Naive thymus-derived CD8-positive, alpha-beta T cell (primary cell): Measurements from ENCODE around the gene RPLP1. TPM values are rescaled to one million over a fixed set of nuclear protein-coding genes. Genes with fewer than 3 reads are reported as not detected.
A peak's percentile ranks its signal among the peaks of the same experiment; 100 is the strongest.
"Not testable (repeated sequence)": the region's sequence is repeated elsewhere in the genome, so short reads cannot be mapped to it uniquely, and the experiment has no call there.

Experiments used
- ATAC-seq, 2 donors: fragments of 150-1000 bp; cut with Tn5 transposase in 1 of 2; sonication (Bioruptor Pico), chemical (Tn5 transposase) in 1 of 2; 1 replicate in 1 of 2; 2 replicates in 1 of 2; pipeline ENCODE4 v1.10.0; 2021; ENCODE audit warnings: mild to moderate bottlenecking in 2 of 2, moderate library complexity in 2 of 2
- POLR2A ChIA-PET: fragments of 350-600 bp; sonication (Branson Sonifier 250); formaldehyde crosslinking; loops from one replicate; lab custom pipeline; 2021; ENCODE audit warnings: antibody characterized with exemption; lab: Charles Lee
- DNase-seq, 10 donors: peaks; one replicate each; pipeline versions ENCODE4 v3.0.0 to v3.0.0-alpha.2; 2020 to 2022
- H3K27ac Mint-ChIP-seq, 10 donors: one replicate each; pipeline ENCODE4 v1.8.0; 2020 to 2022; ENCODE audit warnings: mild to moderate bottlenecking in 10 of 10, mixed read lengths in 10 of 10, moderate library complexity in 4 of 10, inconsistent platforms in 1 of 10
- H3K27me3 Mint-ChIP-seq, 5 donors: one replicate each; pipeline ENCODE4 v1.8.0; 2021 to 2022; ENCODE audit warnings: mixed read lengths in 5 of 5
- H3K36me3 Mint-ChIP-seq, 3 donors: one replicate each; pipeline ENCODE4 v1.8.0; 2020 to 2022; ENCODE audit warnings: mixed read lengths in 3 of 3, mild to moderate bottlenecking in 2 of 3, inconsistent platforms in 1 of 3
- H3K4me1 Mint-ChIP-seq, 4 donors: one replicate each; pipeline ENCODE4 v1.8.0; 2021 to 2022; ENCODE audit warnings: mixed read lengths in 4 of 4
- H3K4me3 Mint-ChIP-seq, 10 donors: one replicate each; pipeline ENCODE4 v1.8.0; 2020 to 2022; ENCODE audit warnings: mild to moderate bottlenecking in 10 of 10, mixed read lengths in 10 of 10, moderate library complexity in 6 of 10, inconsistent platforms in 1 of 10
- H3K9me3 Mint-ChIP-seq, 9 donors: one replicate each; pipeline ENCODE4 v1.8.0; 2020 to 2022; ENCODE audit warnings: mixed read lengths in 9 of 9, mild to moderate bottlenecking in 3 of 9, inconsistent platforms in 1 of 9, moderate library complexity in 1 of 9
- polyA plus RNA-seq, 3 donors: library from polyadenylated mRNA; unstranded; fragments of 300-500 nt; fragmentation: Illumina TruSeq; gene quantifications; one replicate each; pipeline ENCODE4 v1.2.3, GENCODE V29; 2021
- total RNA-seq, 8 experiments: library from RNA in 2 of 8; stranded (reverse) in 2 of 8; gene quantifications; one replicate each; pipeline ENCODE4 v1.2.3 and lab custom pipeline; 2021 to 2026

RPLP1 gene
- total and polyA plus RNA-seq, 5 experiments from 2014 or later = 2,364 to 3,349 (median 2,815) TPM

DNA sequence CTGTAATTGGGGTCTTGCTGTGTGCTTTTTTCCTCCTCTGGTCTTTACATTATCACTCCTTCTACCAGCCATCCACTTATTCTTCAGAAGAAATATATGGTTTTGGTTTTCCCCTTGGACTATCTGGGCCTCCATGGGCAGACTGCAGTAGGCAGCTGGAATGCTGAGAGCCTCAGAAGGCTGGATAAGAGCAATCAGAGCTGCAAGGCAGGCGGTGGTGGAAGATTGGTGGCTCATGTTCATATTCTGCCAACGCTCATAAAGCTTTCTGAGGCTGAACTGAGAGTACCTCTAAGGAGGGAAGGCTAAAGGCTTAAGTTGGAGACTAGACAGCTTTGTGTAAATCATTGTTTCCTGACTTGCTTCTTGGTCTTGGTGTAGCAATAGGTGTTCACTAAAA is 5.7 kb upstream of the RPLP1 start:
- no peaks in the 10 kb centered on the region for H3K36me3 Mint-ChIP-seq

DNA sequence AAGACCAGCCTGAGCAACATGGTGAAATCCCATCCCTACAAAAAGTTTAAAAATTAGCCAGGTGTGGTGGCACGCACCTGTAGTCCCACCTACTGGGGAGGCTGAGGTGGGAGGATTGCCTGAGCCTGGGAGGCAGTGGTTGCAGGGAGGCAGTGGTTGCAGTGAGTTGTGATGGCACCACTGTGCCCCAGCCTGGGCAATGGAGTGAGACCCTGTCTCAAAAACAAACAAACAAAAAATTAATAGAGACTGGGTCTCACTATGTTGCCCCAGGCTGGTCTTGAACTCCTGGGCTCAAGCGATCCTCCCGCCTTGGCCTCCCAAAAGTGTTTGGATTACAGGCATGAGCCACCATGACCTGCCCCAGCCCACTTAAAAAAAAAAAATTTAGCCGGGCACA is 2.4 kb upstream of the RPLP1 start:
- not testable (repeated sequence) for DNase-seq, ATAC-seq, H3K27me3 Mint-ChIP-seq, H3K9me3 Mint-ChIP-seq
- POLR2A ChIA-PET = interaction anchor here (6.8 kb wide), 1 partner anchor 15 kb away, joined by 244 read pairs; no protein-coding TSS in a partner anchor
- H3K36me3 Mint-ChIP-seq = peaks cover 5 to 20% (median 8%) of the 10 kb centered on the region in 3 donors
- H3K27ac Mint-ChIP-seq = peak overlapping the region in 1 of 10 donors; percentile 59
- H3K4me1 Mint-ChIP-seq = peaks cover 22 to 33% (median 31%) of the 10 kb centered on the region in 4 donors
- H3K4me3 Mint-ChIP-seq = peak overlapping the region in 1 of 10 donors; percentile 22

More for the DNA sequence above, 5.7 kb upstream of the RPLP1 start:
- DNase-seq (no peak), ATAC-seq (no peak)
- POLR2A ChIA-PET = interaction anchor here (0.6 kb wide), 1 partner anchor 1166 kb away, joined by 3 read pairs; no protein-coding TSS in a partner anchor
- H3K9me3 Mint-ChIP-seq = no peaks in the 10 kb centered on the region
- H3K4me3 Mint-ChIP-seq = no peak overlapping the region
- H3K4me1 Mint-ChIP-seq = peaks cover 1 to 16% (median 5%) of the 10 kb centered on the region in 4 donors
- peak overlapping the region in 1 of 10 donors; percentile 59 for H3K27ac Mint-ChIP-seq
- no peaks in the 10 kb centered on the region for H3K27me3 Mint-ChIP-seq

DNA sequence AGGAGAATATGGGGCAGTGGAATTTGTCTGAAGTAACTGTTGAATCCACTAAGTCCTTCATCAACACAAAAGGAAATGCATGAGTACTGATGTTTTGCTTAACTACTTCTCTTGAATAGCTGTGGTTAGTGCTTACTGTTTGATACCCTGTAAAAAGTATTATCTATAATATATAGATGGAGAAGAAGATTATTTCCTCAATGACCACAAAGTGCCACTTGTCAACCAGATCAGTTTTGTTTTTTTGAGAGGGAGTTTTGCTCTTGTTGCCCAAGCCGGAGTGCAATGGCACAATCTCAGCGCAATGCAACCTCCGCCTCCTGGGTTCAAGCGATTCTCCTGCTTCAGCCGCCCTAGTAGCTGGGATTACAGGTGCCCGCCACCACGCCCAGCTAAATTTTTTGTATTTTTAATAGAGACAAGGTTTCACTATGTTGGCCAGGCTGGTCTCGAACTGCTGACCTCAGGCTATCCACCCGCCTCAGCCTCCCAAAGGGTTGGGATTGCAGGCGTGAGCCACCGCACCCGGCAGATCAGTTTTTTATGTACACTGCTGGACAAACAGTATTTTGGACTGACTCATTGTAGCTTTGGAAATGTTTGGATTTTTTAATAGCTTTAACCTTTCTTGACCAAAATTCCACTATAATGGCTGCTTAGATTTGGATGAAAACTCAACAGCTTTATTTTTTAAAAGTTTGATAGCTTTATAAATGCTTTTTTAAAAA is 1.5 kb upstream of the RPLP1 start:
- Mint-ChIP-seq H3K36me3 (peaks cover 8 to 29% (median 10%) of the 10 kb centered on the region in 3 donors), H3K27ac (peak overlapping the region in 3 of 10 donors; percentile 95 to 100 (median 99)), H3K4me3 (peak overlapping the region in 6 of 10 donors; percentile 20 to 100 (median 98)), H3K9me3 (no peaks in the 10 kb centered on the region), H3K4me1 (peaks cover 23 to 42% (median 37%) of the 10 kb centered on the region in 4 donors), H3K27me3 (no peaks in the 10 kb centered on the region)
- no peak for ATAC-seq
- DNase-seq = no peak
- POLR2A ChIA-PET = interaction anchor here (0.7 to 6.8 kb wide), 9 partner anchors 14 to 649 kb away, joined by 3 to 244 read pairs (median 8); partner anchors contain the start of genes GLCE, KIF23 and TLE3

DNA sequence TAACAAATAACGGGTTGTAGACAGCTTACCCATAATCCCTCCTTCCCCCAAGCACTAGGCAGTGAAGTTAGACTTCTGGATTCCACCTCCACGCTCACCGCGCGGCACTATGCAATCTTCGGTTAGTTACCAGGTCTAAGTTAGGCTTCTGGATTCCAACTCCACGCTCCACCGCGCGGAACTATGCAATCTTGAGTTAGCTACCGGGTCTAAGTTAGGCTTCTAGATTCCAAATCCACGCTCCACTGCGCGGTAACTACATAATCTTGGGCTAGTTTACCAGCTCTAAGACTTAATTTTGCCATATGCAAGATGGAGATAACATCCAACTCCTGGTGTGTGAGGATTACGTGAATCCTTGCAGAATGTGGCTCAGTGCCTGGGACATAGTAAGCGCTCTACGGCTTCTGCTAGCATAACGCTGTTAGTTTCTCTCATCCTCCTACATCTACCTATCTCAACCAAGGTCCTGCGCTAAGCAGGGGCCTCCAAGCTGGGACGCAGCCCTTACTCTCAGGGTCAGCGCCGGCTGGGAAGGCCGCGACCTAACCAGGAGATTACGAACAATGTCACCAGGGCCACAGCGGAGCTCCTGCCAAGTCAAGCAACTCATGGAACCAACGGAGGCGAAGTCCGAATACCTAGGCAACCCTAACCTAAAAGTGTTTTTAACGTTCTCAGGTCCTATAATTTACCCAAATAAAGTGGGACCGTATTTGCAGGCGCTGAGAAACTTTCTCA is 497 bp upstream of the RPLP1 start:
- Mint-ChIP-seq H3K4me3 (peak overlapping the region; percentile 93 to 100 (median 98)), H3K36me3 (peaks cover 8 to 39% (median 13%) of the 10 kb centered on the region in 3 donors), H3K4me1 (peaks cover 25 to 46% (median 41%) of the 10 kb centered on the region in 4 donors), H3K27me3 (no peaks in the 10 kb centered on the region), H3K9me3 (no peaks in the 10 kb centered on the region), H3K27ac (peak overlapping the region; percentile 95 to 100 (median 99))
- ATAC-seq (peak; percentile 28 to 39), DNase-seq (peak in 2 of 10 donors; percentile 9 to 23)
- POLR2A ChIA-PET = interaction anchor here (0.6 to 6.8 kb wide), 16 partner anchors 9 to 1076 kb away, joined by 3 to 244 read pairs (median 4); partner anchors contain the start of genes GLCE, KIF23 and TLE3

DNA sequence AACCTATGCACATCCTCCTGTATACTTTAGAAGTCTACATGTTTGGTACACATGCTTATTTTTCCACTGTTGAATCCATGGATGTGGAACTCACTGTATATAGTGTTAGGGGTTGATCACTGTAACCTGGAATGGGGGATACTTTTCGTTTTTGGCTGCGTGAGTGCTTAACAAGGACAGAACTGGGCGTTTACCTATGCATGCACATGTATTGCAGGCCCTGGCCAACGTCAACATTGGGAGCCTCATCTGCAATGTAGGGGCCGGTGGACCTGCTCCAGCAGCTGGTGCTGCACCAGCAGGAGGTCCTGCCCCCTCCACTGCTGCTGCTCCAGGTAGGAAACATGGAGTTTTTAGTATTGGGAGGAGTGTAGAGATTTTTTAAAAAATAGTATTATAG is 2.3 kb downstream of the RPLP1 start:
- Mint-ChIP-seq H3K36me3 (peaks cover 8 to 47% (median 13%) of the 10 kb centered on the region in 3 donors), H3K4me1 (peaks cover 28 to 56% (median 50%) of the 10 kb centered on the region in 4 donors), H3K27ac (peak overlapping the region; percentile 11 to 100 (median 78)), H3K9me3 (no peaks in the 10 kb centered on the region), H3K4me3 (peak overlapping the region; percentile 5 to 99 (median 98)), H3K27me3 (no peaks in the 10 kb centered on the region)
- POLR2A ChIA-PET = interaction anchor here (6.8 kb wide), 1 partner anchor 10 kb away, joined by 244 read pairs; no protein-coding TSS in a partner anchor
- DNase-seq (no peak), ATAC-seq (no peak)

DNA sequence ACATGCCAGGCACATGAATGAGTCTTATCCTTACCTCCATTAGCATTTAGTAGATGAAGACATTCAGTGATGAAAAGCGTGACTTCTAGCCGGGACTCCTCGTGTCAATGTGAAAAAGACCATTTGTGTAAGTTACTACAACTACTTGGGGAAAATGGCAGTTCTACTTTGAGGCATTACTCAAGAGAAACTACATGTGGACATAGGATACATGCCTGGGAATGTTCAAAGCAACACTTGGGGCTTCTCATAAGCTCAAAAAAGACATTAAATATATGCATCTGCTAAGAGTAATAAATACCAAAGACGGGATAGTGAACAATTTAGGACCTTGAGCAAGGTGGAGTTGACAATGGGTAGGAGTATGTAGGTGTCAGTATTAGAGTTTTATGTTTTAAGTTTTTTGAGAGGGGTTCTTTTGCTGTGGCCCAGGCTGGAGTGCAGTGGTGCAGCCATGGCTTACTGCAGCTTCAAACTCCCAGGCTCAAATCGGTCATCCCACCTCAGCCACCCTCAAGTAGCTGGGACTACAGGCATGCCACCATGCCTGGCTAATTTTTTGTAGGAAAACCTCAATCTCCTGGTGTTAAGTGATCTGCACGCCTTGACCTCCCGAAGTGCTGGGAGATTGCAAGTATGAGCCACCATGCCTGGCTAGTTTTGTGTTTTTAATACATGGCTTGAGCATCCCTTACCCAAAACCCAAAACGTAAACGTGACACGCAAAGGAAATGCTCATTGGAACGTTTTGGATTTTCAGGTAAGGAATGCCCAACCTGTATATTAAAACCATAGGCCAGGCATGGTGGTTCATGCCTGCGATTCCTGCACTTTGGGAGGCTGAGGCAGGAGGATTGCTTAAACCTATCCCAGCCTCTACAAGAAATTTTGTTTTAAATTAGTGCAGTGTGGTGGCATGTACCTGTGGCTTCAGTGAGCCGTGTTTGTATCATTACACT is 3.9 kb downstream of the RPLP1 start:
- Mint-ChIP-seq H3K27ac (peak overlapping the region in 7 of 10 donors; percentile 9 to 95 (median 48)), H3K4me1 (peaks cover 28 to 67% (median 55%) of the 10 kb centered on the region in 4 donors), H3K4me3 (peak overlapping the region in 1 of 10 donors; percentile 59), H3K27me3 (no peaks in the 10 kb centered on the region), H3K9me3 (no peaks in the 10 kb centered on the region), H3K36me3 (peaks cover 8 to 47% (median 13%) of the 10 kb centered on the region in 3 donors)
- POLR2A ChIA-PET = interaction anchor here (1.1 to 6.8 kb wide), 2 partner anchors 9 to 302 kb away, joined by 3 to 244 read pairs; no protein-coding TSS in a partner anchor
- ATAC-seq = no peak
- DNase-seq = no peak

DNA sequence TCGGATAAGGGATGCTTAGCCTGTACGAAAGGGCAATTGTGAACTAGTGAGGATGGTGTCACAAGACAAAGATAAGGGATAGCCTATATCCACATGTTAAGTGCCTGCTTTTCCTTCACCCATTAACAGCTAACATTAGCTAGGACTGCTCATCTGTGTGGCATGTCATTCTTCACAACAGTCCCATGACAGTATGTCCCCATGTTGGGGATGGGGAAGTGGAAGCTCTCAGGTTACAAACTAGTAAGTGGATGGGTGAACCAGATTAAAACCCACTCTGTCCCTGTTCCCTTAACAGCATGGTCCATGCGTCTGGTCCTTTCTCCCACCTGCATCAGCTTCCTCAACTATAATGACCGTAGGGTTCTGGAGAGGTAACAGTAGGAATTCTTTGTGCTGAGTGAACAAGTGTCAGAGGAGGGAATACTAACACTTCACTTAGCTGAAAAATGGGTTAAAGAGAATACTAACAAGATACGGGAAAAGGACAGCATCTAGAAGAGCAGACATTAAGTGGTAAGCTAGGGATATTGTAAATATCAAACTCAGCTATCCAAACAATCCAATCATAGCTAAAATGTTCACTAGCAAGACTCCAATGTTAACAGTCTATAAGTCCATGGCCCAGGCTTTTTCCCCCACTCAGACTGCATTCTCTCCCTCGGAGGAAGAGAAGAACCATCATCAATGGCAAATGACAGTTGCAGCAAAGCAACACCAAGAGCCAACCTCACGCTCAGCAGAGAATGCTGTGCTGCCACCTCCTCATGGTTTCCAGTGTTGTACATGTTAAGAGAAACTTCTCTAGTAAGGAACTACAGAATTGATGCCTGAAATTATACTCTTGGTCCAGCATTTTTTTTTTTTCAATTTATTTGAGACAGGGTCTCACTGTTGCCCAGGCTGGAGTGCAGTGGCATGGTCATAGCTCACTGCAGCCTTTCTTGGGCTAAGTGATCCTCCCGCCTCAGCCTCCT is 5.0 kb downstream of the RPLP1 start:
- no peaks in the 10 kb centered on the region for H3K27me3 Mint-ChIP-seq
- H3K36me3 Mint-ChIP-seq = peaks cover 8 to 47% (median 13%) of the 10 kb centered on the region in 3 donors
- H3K4me1 Mint-ChIP-seq = peaks cover 26 to 66% (median 54%) of the 10 kb centered on the region in 4 donors
- H3K27ac Mint-ChIP-seq = peak overlapping the region in 9 of 10 donors; percentile 0 to 74 (median 47)
- POLR2A ChIA-PET = interaction anchor here (0.7 to 1.1 kb wide), 4 partner anchors 11 to 1254 kb away, joined by 3 to 4 read pairs (median 4); no protein-coding TSS in a partner anchor
- H3K9me3 Mint-ChIP-seq = no peaks in the 10 kb centered on the region
- DNase-seq = no peak
- peak overlapping the region in 1 of 10 donors; percentile 59 for H3K4me3 Mint-ChIP-seq
- no peak for ATAC-seq

DNA sequence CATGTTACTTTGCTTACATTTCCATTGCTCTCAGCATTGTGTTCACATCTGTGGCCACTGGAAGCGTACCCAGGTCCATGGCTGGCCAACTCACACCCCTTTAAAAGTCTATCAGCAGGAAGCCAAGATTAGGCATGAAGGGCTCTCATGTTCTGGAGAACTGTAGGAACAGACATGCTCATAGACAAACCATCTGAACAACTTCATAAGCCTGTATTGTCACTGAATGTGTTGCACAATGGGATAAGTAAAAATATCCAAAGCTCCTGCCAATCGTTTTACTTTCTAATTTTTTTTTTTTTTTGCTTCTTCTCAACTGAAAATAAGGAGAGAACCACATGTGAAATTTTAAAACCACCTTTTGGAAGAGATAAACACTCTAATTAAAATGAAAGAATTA is 6.4 kb downstream of the RPLP1 start:
- ATAC-seq = no peak
- H3K27me3 Mint-ChIP-seq = no peaks in the 10 kb centered on the region
- peak overlapping the region in 2 of 10 donors; percentile 4 to 24 for H3K4me3 Mint-ChIP-seq
- peak overlapping the region in 5 of 10 donors; percentile 3 to 65 (median 55) for H3K27ac Mint-ChIP-seq
- H3K36me3 Mint-ChIP-seq = peaks cover 0 to 37% (median 10%) of the 10 kb centered on the region in 3 donors
- no peak for DNase-seq
- peaks cover 21 to 68% (median 55%) of the 10 kb centered on the region in 4 donors for H3K4me1 Mint-ChIP-seq
- H3K9me3 Mint-ChIP-seq = no peaks in the 10 kb centered on the region
- POLR2A ChIA-PET = interaction anchor here (0.7 to 1.5 kb wide), 3 partner anchors 9 to 1242 kb away, joined by 3 to 6 read pairs (median 4); no protein-coding TSS in a partner anchor

DNA sequence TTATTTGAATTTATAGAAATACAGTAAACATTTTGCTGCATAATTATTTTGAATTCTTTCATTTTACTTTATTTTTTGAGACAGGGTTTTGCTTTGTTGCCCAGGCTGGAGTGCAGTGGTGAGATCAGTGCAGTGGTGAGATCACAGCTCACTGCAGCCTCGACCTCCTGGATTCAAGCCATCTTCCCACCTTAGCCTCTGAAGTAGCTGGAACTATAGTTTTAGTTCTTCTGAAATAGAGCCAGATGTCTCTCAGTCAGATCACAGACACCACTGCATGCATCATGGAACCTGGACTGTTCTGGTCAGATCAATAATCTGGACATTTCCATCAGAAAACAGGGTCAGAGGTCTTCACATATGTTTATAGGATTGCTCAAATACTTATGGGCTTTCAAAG is 7.9 kb downstream of the RPLP1 start:
- no peak for DNase-seq
- peaks cover 0 to 24% (median 5%) of the 10 kb centered on the region in 3 donors for H3K36me3 Mint-ChIP-seq
- H3K27ac Mint-ChIP-seq = peak overlapping the region in 2 of 10 donors; percentile 21 to 63
- H3K9me3 Mint-ChIP-seq = no peaks in the 10 kb centered on the region
- H3K27me3 Mint-ChIP-seq = no peaks in the 10 kb centered on the region
- H3K4me3 Mint-ChIP-seq = peak overlapping the region in 5 of 10 donors; percentile 20 to 61 (median 39)
- no peak for ATAC-seq
- peaks cover 11 to 53% (median 43%) of the 10 kb centered on the region in 4 donors for H3K4me1 Mint-ChIP-seq
- POLR2A ChIA-PET = interaction anchor here (10.8 kb wide), 1 partner anchor 7 kb away, joined by 244 read pairs; the partner anchor contains the start of gene RPLP1

DNA sequence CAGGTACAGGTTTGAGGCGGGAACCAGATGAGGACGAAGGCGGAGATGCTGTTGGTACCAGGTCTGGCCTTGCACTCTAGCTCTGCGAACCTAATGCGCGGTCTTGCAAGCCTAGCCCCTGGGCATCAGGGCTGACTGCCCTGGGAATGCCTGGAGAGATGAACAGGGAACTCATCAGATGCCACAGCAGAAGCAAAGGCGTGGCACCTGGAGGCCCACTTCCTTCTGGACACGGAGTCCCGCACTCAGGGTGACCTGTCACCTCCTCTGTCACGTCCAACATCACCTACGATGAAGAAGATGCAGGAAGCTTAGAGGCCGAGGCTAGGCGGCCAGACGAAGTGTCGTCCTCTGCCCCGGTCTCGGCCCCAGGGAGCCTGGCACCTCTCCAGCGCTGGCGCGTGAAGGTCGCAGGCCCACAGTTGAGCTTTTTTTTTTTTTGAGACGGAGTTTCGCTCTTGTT is 9.4 kb downstream of the RPLP1 start:
- no peaks in the 10 kb centered on the region for H3K9me3 Mint-ChIP-seq
- POLR2A ChIA-PET = interaction anchor here (0.5 to 10.8 kb wide), 7 partner anchors 8 to 1145 kb away, joined by 3 to 244 read pairs (median 4); partner anchors contain the start of genes KIF23, RPLP1 and TLE3
- peak overlapping the region; percentile 89 to 98 (median 96) for H3K27ac Mint-ChIP-seq
- ATAC-seq = no peak
- H3K36me3 Mint-ChIP-seq = peaks cover 0 to 8% (median 0%) of the 10 kb centered on the region in 3 donors
- DNase-seq = peak in 1 of 10 donors; percentile 19
- no peaks in the 10 kb centered on the region for H3K27me3 Mint-ChIP-seq
- H3K4me3 Mint-ChIP-seq = peak overlapping the region; percentile 86 to 95 (median 91)
- peaks cover 8 to 47% (median 36%) of the 10 kb centered on the region in 4 donors for H3K4me1 Mint-ChIP-seq
